Activated CD4-positive, alpha-beta memory T cell treated with anti-CD3 and anti-CD28 coated beads for 36 hours (primary cell): ENCODE measurements around the gene GPR141. TPM values are rescaled to one million over a fixed set of nuclear protein-coding genes. Genes with fewer than 3 reads are reported as not detected.
"Not testable (repeated sequence)": the region's sequence is repeated elsewhere in the genome, so short reads cannot be mapped to it uniquely, and the experiment has no call there.

ENCODE experiments used
- CTCF ChIA-PET: fragments of 350-600 bp; sonication (Branson Sonifier 250); formaldehyde crosslinking; loops from one replicate; lab custom pipeline; 2021; ENCODE audit warnings: antibody characterized with exemption, inconsistent platforms; lab: Charles Lee
- POLR2A ChIA-PET: fragments of 350-600 bp; sonication (Branson Sonifier 250); formaldehyde crosslinking; loops from one replicate; lab custom pipeline; 2021; ENCODE audit warnings: antibody characterized with exemption; lab: Charles Lee
- DNase-seq: peaks from one replicate; pipeline ENCODE4 v3.0.0-alpha.2; 2020
- H3K27ac Mint-ChIP-seq: one replicate; pipeline ENCODE4 v1.8.0; 2021; ENCODE audit warnings: mixed read lengths
- H3K27me3 Mint-ChIP-seq: one replicate; pipeline ENCODE4 v1.8.0; 2021; ENCODE audit warnings: mixed read lengths
- H3K36me3 Mint-ChIP-seq: one replicate; pipeline ENCODE4 v1.8.0; 2021; ENCODE audit warnings: mixed read lengths
- H3K4me1 Mint-ChIP-seq: one replicate; pipeline ENCODE4 v1.8.0; 2021; ENCODE audit warnings: low read depth, mixed read lengths
- H3K4me3 Mint-ChIP-seq: one replicate; pipeline ENCODE4 v1.8.0; 2021; ENCODE audit warnings: mild to moderate bottlenecking, mixed read lengths
- H3K9me3 Mint-ChIP-seq: one replicate; pipeline ENCODE4 v1.8.0; 2021; ENCODE audit warnings: mixed read lengths
- intact Hi-C: fragments of 100-400 bp; cut with micrococcal nuclease; formaldehyde crosslinking; loops from one replicate; pipeline ENCODE4 v1.15.1; 2023
- total RNA-seq, 2 experiments: library from RNA; stranded (reverse); gene quantifications; one replicate each; pipeline ENCODE4 v1.2.3, GENCODE V29; 2021

Gene GPR141
- total RNA-seq, 2 experiments from 2014 or later = not detected

DNA sequence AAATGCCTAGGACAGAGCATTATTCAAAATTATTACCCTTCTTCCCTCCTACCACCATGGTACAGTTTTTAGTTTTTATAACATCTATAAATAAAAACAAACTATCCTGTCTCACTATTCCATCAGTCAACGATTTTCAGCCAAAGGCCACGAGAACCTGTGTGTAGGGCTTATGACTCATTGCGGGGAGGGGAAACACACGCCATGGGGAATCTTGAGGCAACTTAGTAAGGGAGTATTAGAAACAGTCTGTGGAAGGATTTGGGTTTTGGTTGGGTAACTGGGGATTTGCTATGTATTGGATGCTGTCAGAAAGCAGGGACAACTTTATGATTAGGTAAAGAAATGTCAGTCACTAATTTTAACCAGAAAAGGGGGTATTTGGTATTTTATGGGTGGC, 14.7 kb downstream of the GPR141 start:
- POLR2A ChIA-PET = no interaction called here

DNA sequence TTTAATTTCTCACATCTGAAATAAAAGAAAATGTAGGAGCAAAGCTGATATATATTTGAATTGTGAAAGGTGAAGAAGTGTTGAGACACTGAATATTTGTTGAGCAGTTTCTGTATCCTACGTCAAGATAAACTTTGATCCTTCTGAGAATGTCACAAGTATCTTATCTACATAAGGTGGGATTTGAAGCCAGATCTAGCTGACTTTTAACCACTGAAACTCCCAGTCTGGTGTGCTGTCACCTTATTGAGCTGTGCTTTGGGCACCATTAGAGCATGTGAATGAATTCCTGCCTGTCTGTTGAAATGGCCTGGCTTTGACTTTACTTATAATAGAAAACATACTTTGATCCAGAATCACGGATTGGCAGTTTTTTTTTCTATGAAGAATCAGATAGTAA, 15.2 kb downstream of the GPR141 start:
- H3K27ac Mint-ChIP-seq = no peak overlapping the region
- DNase-seq = no peak
- H3K4me1 Mint-ChIP-seq = no peaks in the 10 kb centered on the region
- no peak overlapping the region for H3K4me3 Mint-ChIP-seq
- H3K27me3 Mint-ChIP-seq = peaks cover 7% of the 10 kb centered on the region
- H3K9me3 Mint-ChIP-seq = no peaks in the 10 kb centered on the region
- ChIA-PET CTCF (interaction anchor here (0.6 kb wide), 1 partner anchor 18 kb away, joined by 3 read pairs; no protein-coding TSS in a partner anchor), POLR2A (no interaction called here)
- H3K36me3 Mint-ChIP-seq = no peaks in the 10 kb centered on the region
- intact Hi-C loops = no loop called here

More for the DNA sequence above, 14.7 kb downstream of the GPR141 start:
- Mint-ChIP-seq H3K4me3 (no peak overlapping the region), H3K36me3 (no peaks in the 10 kb centered on the region), H3K27ac (no peak overlapping the region), H3K4me1 (no peaks in the 10 kb centered on the region), H3K27me3 (peaks cover 7% of the 10 kb centered on the region), H3K9me3 (no peaks in the 10 kb centered on the region)
- no peak for DNase-seq
- CTCF ChIA-PET = interaction anchor here (0.6 kb wide), 1 partner anchor 17 kb away, joined by 3 read pairs; no protein-coding TSS in a partner anchor
- intact Hi-C loops = no loop called here

DNA sequence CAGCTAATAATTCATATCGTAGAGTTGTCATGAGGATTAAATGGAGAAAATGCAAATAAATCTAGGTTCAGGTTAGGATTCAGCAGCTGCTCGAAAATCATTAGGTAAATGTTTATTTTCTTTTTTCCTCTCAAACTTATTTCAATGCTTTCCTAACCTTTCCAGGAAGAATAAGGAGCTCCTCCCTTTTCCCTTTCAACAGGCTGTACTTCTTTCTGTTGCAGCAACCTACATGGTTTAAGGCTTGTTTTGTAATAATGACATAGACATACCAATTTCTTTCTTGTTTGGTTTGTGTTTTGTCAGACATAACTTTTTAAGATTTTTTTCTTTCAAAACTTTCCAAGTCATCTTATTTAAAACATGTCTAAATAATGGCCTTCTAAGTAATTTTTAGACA, 18.2 kb downstream of the GPR141 start:
- no peaks in the 10 kb centered on the region for H3K4me1 Mint-ChIP-seq
- POLR2A ChIA-PET = no interaction called here
- no peak overlapping the region for H3K27ac Mint-ChIP-seq
- H3K36me3 Mint-ChIP-seq = no peaks in the 10 kb centered on the region
- H3K27me3 Mint-ChIP-seq = peaks cover 4% of the 10 kb centered on the region
- DNase-seq = no peak
- intact Hi-C loops = no loop called here
- no peaks in the 10 kb centered on the region for H3K9me3 Mint-ChIP-seq
- CTCF ChIA-PET = no interaction called here
- H3K4me3 Mint-ChIP-seq = no peak overlapping the region

DNA sequence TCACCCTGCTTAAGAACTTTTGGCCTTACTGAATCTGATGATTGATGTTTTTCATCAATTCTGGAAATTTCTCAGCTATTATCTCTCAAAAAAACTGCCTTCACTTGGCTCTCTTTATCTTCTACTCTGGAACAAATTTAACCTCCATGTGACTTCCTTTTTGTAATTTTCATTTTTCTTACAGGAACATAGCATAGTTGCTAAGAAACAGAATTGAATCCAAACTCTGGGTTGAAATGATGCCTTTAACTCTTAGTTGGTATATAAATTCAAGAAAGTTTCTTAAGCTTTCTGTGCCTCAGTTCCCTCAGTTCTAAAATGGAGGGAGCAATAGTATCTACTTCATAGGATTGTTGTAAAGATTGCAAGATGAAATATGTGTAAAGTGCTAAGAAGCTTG, 19.8 kb downstream of the GPR141 start:
- Mint-ChIP-seq H3K27me3 (peaks cover 1% of the 10 kb centered on the region), H3K4me3 (no peak overlapping the region), H3K27ac (no peak overlapping the region), H3K4me1 (no peaks in the 10 kb centered on the region), H3K9me3 (no peaks in the 10 kb centered on the region), H3K36me3 (no peaks in the 10 kb centered on the region)
- CTCF ChIA-PET = no interaction called here
- intact Hi-C loops = no loop called here
- DNase-seq = no peak
- POLR2A ChIA-PET = no interaction called here

DNA sequence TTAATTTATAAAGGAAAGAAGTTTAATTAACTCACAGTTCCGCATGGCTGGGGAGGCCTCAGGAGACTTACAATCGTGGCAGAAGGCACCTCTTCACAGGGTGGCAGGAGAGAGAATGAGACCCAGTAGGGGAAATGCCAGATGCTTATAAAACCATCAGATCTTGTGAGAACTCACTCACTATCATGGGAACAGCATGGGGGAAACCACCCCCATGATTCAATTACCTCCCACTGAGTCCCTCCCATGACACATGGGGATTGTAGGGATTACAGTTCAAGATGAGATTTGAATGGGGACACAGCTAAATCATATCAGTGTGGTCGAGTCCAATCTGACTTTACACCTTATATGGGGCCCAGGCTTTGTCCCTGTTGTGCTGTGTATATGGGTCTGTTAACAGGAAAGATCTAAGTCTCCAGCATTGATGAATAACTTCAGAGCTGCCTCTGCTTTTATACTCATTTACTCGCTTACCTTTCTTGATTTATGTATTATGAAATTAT, 20.8 kb downstream of the GPR141 start:
- H3K27ac Mint-ChIP-seq, CTCF ChIA-PET, H3K4me3 Mint-ChIP-seq, H3K36me3 Mint-ChIP-seq, POLR2A ChIA-PET, H3K4me1 Mint-ChIP-seq, H3K27me3 Mint-ChIP-seq, DNase-seq, intact Hi-C loops, H3K9me3 Mint-ChIP-seq: not testable (repeated sequence)

DNA sequence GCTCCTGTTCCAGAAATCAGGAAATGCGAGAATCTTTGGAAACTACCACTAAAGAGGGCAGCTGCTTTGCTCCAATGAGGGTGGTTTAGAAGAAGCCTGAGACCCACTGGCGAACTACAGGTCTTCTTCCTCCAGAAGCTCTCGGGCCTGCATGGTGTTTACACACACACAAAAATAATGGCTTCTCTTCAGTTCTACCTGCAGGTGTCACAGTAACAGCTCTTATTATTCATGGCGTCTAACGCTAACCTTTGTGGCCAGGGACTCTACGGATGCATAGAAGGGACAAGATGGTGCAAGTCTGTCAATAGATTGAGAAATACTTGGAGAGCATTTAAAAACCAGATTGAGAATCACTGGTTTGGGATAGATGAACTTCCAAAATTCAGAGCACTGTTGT, 22.4 kb downstream of the GPR141 start:
- Mint-ChIP-seq H3K4me1 (peaks cover 2% of the 10 kb centered on the region), H3K4me3 (no peak overlapping the region), H3K36me3 (no peaks in the 10 kb centered on the region), H3K27ac (no peak overlapping the region), H3K27me3 (peaks cover 3% of the 10 kb centered on the region), H3K9me3 (no peaks in the 10 kb centered on the region)
- no peak for DNase-seq
- ChIA-PET CTCF (interaction anchor here (0.6 kb wide), 1 partner anchor 665 kb away, joined by 3 read pairs; no protein-coding TSS in a partner anchor), POLR2A (no interaction called here)
- intact Hi-C loops = no loop called here

DNA sequence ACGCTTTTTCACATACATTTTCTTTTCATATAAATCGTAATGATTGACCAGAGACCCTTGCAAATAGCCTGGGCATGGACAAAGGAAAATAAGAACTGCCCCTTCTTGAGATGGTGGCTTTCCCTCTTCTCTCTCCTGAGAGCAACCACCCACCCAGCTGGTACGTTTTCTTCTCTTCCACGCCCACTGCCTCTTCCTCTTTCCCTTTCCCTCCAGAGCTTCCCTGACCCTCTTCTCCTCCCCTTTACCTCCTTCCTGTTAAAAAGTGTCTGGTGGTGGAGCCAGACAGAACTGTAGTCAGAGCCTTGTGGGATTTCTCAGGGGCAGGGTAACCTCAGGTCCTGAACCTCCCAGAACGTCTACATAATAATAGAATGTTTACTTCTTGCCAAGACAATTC, 23.2 kb downstream of the GPR141 start:
- no peak for DNase-seq
- H3K36me3 Mint-ChIP-seq = no peaks in the 10 kb centered on the region
- intact Hi-C loops = no loop called here
- no peak overlapping the region for H3K4me3 Mint-ChIP-seq
- H3K27ac Mint-ChIP-seq = no peak overlapping the region
- H3K27me3 Mint-ChIP-seq = peaks cover 3% of the 10 kb centered on the region
- CTCF ChIA-PET = no interaction called here
- POLR2A ChIA-PET = no interaction called here
- no peaks in the 10 kb centered on the region for H3K9me3 Mint-ChIP-seq
- peaks cover 2% of the 10 kb centered on the region for H3K4me1 Mint-ChIP-seq

DNA sequence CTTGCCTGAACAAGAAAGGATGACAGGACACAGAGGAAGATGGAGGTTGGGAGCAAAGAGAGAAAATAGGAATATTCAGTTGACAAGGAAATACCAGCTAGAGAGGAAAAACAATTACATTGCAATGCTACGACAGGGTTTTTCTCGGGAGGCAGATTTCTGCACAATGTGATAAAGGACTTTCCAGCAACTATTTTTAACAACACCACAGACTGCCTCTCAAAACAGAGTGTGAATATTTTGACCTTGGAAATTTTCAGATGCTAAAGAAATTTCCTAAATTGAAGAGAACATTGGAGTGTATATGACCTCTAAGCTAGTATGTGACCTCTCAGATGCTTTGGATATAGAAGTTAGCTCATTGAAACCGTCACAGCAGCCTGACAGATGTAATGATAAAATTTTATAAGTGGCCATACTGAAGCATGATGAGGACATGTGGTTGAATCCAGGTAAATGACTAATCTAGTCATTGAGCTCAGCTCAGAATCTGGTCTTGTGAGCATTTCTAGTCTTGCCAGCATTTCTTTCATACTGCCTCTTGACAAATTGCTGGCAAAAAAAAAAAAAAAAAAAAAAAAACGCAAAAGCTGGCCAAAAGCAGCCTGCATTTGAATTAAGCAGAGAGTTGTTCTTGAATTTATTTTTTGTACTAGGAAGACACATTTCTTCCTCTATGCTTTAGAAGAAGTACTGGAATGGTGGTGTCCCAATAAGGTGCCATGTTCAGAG, 24.4 kb downstream of the GPR141 start:
- intact Hi-C loops = no loop called here
- no peaks in the 10 kb centered on the region for H3K36me3 Mint-ChIP-seq
- peaks cover 2% of the 10 kb centered on the region for H3K27me3 Mint-ChIP-seq
- H3K27ac Mint-ChIP-seq = no peak overlapping the region
- H3K9me3 Mint-ChIP-seq = no peaks in the 10 kb centered on the region
- POLR2A ChIA-PET = no interaction called here
- DNase-seq = no peak
- CTCF ChIA-PET = interaction anchor here (0.6 kb wide), 1 partner anchor 413 kb away, joined by 4 read pairs; no protein-coding TSS in a partner anchor
- H3K4me1 Mint-ChIP-seq = peaks cover 2% of the 10 kb centered on the region
- H3K4me3 Mint-ChIP-seq = no peak overlapping the region

DNA sequence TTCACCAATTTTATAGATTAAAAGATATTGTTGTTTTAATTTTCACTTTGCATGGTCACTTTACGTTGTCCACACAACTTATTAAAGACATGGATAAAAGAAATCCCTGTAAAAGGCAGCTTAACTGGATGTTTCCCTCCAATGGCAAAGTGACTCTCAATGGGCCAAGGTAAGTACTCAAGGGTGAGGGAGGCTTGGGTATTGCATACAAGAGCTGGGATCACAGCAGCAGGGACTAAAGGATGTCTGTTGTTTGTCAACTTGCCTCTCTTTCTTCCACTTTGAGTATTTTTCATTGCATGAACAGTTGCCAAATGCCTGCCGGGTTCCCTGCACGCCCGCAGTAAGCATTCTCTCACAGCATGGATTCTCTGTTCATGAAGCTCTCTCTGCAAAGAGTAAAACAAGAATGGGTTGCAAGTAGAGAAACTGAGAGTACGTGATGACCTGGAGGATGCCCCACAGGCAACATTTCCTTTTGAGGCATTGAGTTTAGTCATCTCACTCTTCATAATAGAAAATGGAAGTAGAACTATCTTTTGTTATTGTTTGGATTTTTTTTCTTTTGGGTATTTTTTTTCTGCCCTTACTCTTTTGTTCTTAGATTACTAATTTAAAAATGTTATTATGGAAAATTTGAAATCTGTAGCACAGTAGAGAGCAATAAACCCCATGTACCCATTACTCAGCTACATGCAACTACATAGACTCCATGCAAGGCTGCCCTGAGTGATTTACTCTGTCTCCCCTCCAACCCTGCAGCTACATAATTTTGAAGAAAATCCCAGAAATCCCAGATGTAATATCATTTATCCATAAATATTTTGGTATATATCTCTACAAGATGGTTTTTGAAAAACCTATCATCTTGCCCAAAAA, 26.3 kb downstream of the GPR141 start:
- Mint-ChIP-seq H3K27me3 (peaks cover 2% of the 10 kb centered on the region), H3K9me3 (no peaks in the 10 kb centered on the region), H3K36me3 (no peaks in the 10 kb centered on the region), H3K27ac (no peak overlapping the region), H3K4me3 (no peak overlapping the region), H3K4me1 (peaks cover 2% of the 10 kb centered on the region)
- intact Hi-C loops = no loop called here
- ChIA-PET POLR2A (no interaction called here), CTCF (no interaction called here)
- peak; percentile 11 for DNase-seq

DNA sequence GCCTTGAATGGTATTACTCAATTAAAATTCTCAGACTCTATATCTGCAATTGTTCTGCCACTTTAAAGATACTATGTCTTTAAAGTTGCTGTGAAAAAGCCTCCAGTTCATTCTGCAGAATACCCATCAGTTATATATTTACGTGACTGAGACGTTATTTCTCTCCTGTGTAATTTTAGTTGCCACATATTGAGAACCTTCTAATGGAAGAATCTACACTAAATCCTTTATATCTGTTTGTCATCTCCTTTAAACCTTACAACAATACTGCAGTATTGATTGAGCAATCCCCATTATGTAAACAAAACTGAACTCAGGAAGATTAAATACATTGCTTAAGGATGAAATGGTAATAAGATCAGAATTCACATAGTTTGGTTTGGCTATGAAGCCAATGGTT, 30.0 kb downstream of the GPR141 start:
- Mint-ChIP-seq H3K4me3 (no peak overlapping the region), H3K27me3 (peaks cover 2% of the 10 kb centered on the region), H3K36me3 (no peaks in the 10 kb centered on the region), H3K4me1 (peaks cover 2% of the 10 kb centered on the region), H3K9me3 (no peaks in the 10 kb centered on the region), H3K27ac (no peak overlapping the region)
- DNase-seq = no peak
- ChIA-PET POLR2A (no interaction called here), CTCF (interaction anchor here (0.8 kb wide), 1 partner anchor 107 kb away, joined by 3 read pairs; no protein-coding TSS in a partner anchor)
- intact Hi-C loops = no loop called here

DNA sequence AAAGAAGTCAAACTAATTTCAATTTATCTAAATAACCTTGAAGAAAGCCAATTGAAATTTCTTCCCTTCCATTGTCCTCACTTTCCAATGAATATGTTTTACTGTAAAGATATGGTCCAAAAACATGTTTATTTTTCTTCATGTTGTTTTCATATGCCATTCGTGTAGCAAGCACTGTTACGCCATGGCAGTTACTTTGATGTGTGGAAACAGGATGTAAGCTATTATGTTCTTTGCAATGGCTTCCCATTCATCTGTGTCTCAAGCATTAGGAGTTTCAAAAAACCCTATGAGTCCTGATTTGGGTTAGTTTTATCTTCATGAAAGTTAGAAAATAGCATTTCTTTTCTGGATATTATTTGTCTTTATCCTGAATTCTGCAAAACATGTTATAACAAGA, 31.0 kb downstream of the GPR141 start:
- DNase-seq = no peak
- Mint-ChIP-seq H3K4me1 (peaks cover 2% of the 10 kb centered on the region), H3K27ac (no peak overlapping the region), H3K4me3 (no peak overlapping the region), H3K36me3 (no peaks in the 10 kb centered on the region), H3K27me3 (peaks cover 2% of the 10 kb centered on the region), H3K9me3 (no peaks in the 10 kb centered on the region)
- CTCF ChIA-PET = no interaction called here
- intact Hi-C loops = no loop called here
- POLR2A ChIA-PET = no interaction called here

DNA sequence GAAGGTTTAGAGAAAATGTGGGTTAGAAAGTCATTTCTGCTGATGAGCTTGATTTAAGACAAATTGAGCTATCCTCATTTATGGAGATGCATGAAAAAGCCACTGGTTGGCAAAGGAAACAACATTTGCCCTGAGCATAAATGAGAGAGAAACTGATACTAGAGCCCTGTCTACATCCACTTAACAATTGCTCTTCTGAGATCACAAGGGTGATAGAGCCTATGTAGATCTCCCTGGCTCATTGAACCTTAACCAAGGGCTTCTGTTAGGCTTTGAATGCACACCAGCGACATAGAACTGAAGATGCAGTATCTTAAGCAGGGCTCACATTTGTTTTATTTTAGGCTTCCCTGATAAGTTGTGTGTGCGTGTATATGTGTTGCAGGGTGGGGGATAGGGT, 35.0 kb downstream of the GPR141 start:
- Mint-ChIP-seq H3K36me3 (no peaks in the 10 kb centered on the region), H3K4me3 (no peak overlapping the region), H3K9me3 (no peaks in the 10 kb centered on the region), H3K4me1 (no peaks in the 10 kb centered on the region), H3K27me3 (no peaks in the 10 kb centered on the region), H3K27ac (no peak overlapping the region)
- ChIA-PET POLR2A (no interaction called here), CTCF (no interaction called here)
- no peak for DNase-seq
- intact Hi-C loops = no loop called here
